ENCODE data around the gene ARHGAP18. TPM values are rescaled to one million over a fixed set of nuclear protein-coding genes. Genes with fewer than 3 reads are reported as not detected.

The ARHGAP18 gene
- total RNA-seq, 1 donor from 2014 or later, result 5.6 TPM

- Histone ChIP-seq H3K4me3 (no peak overlapping the region), H3K36me3 (no peaks in the 10 kb centered on the region), H3K4me1 (no peaks in the 10 kb centered on the region), H3K9me3 (replicated peaks) (no peaks in the 10 kb centered on the region), H3K27ac (replicated peaks) (no peak overlapping the region), H3K27me3 (ENCODE audit: low read depth) (no peaks in the 10 kb centered on the region)
- no peak for DNase-seq
- intact Hi-C loops (cut with micrococcal nuclease), result no loop called here
- TF ChIP-seq CTCF (IDR thresholded peaks at IDR 0.05; ENCODE audit: borderline replicate concordance), result no peak
Measured at GRCh38 chr6:129617986-129618385, 92.0 kb downstream of the ARHGAP18 start.

- Histone ChIP-seq H3K4me1 (no peaks in the 10 kb centered on the region), H3K27ac (replicated peaks) (no peak overlapping the region), H3K27me3 (ENCODE audit: low read depth) (no peaks in the 10 kb centered on the region), H3K9me3 (replicated peaks) (no peaks in the 10 kb centered on the region), H3K36me3 (no peaks in the 10 kb centered on the region), H3K4me3 (no peak overlapping the region)
- TF ChIP-seq CTCF (IDR thresholded peaks at IDR 0.05; ENCODE audit: borderline replicate concordance), result no peak
- intact Hi-C loops (cut with micrococcal nuclease), result no loop called here
- no peak for DNase-seq
Measured at GRCh38 chr6:129615496-129615895, 94.5 kb downstream of the ARHGAP18 start.

GRCh38 chr6:129615020-129615419, 95.0 kb downstream of the ARHGAP18 start:
- intact Hi-C loops (cut with micrococcal nuclease), result no loop called here
- DNase-seq, result no peak
- no peaks in the 10 kb centered on the region for H3K27me3 ChIP-seq (ENCODE audit: low read depth)
- H3K4me1 ChIP-seq, result no peaks in the 10 kb centered on the region
- TF ChIP-seq CTCF (IDR thresholded peaks at IDR 0.05; ENCODE audit: borderline replicate concordance), result no peak
- no peaks in the 10 kb centered on the region for H3K9me3 ChIP-seq (replicated peaks)
- no peak overlapping the region for H3K4me3 ChIP-seq
- no peak overlapping the region for H3K27ac ChIP-seq (replicated peaks)
- H3K36me3 ChIP-seq, result no peaks in the 10 kb centered on the region

- no peak for DNase-seq
- Histone ChIP-seq H3K27me3 (ENCODE audit: low read depth) (no peaks in the 10 kb centered on the region), H3K27ac (replicated peaks) (no peak overlapping the region), H3K36me3 (no peaks in the 10 kb centered on the region), H3K4me1 (no peaks in the 10 kb centered on the region), H3K4me3 (no peak overlapping the region), H3K9me3 (replicated peaks) (no peaks in the 10 kb centered on the region)
- TF ChIP-seq CTCF (IDR thresholded peaks at IDR 0.05; ENCODE audit: borderline replicate concordance), result no peak
- intact Hi-C loops (cut with micrococcal nuclease), result no loop called here
Measured at GRCh38 chr6:129614464-129614863, 95.5 kb downstream of the ARHGAP18 start.

- no peak overlapping the region for H3K27ac ChIP-seq (replicated peaks)
- H3K4me3 ChIP-seq, result no peak overlapping the region
- H3K27me3 ChIP-seq (ENCODE audit: low read depth), result no peaks in the 10 kb centered on the region
- peaks cover 4% of the 10 kb centered on the region for H3K4me1 ChIP-seq
- intact Hi-C loops (cut with micrococcal nuclease), result no loop called here
- no peak for TF ChIP-seq CTCF (IDR thresholded peaks at IDR 0.05; ENCODE audit: borderline replicate concordance)
- DNase-seq, result no peak
- no peaks in the 10 kb centered on the region for H3K36me3 ChIP-seq
- H3K9me3 ChIP-seq (replicated peaks), result no peaks in the 10 kb centered on the region
Measured at GRCh38 chr6:129612440-129612839, 97.5 kb downstream of the ARHGAP18 start.

- intact Hi-C loops (cut with micrococcal nuclease), result no loop called here
- Histone ChIP-seq H3K4me1 (peaks cover 4% of the 10 kb centered on the region), H3K4me3 (no peak overlapping the region), H3K27ac (replicated peaks) (peak overlapping the region; percentile 7), H3K36me3 (no peaks in the 10 kb centered on the region), H3K9me3 (replicated peaks) (no peaks in the 10 kb centered on the region), H3K27me3 (ENCODE audit: low read depth) (no peaks in the 10 kb centered on the region)
- no peak for TF ChIP-seq CTCF (IDR thresholded peaks at IDR 0.05; ENCODE audit: borderline replicate concordance)
- no peak for DNase-seq
Measured at GRCh38 chr6:129609635-129610034, 100.3 kb downstream of the ARHGAP18 start.
